Measurements from ENCODE around the gene TPCN1. TPM values are rescaled to one million over a fixed set of nuclear protein-coding genes. Genes with fewer than 3 reads are reported as not detected.

The TPCN1 gene
- polyA plus RNA-seq, 1 experiment: 31.9 TPM

- CTCF ChIA-PET: no interaction called here
- no peak for DNase-seq (ENCODE audit: low read depth)
- TF ChIP-seq, protein P1, sequence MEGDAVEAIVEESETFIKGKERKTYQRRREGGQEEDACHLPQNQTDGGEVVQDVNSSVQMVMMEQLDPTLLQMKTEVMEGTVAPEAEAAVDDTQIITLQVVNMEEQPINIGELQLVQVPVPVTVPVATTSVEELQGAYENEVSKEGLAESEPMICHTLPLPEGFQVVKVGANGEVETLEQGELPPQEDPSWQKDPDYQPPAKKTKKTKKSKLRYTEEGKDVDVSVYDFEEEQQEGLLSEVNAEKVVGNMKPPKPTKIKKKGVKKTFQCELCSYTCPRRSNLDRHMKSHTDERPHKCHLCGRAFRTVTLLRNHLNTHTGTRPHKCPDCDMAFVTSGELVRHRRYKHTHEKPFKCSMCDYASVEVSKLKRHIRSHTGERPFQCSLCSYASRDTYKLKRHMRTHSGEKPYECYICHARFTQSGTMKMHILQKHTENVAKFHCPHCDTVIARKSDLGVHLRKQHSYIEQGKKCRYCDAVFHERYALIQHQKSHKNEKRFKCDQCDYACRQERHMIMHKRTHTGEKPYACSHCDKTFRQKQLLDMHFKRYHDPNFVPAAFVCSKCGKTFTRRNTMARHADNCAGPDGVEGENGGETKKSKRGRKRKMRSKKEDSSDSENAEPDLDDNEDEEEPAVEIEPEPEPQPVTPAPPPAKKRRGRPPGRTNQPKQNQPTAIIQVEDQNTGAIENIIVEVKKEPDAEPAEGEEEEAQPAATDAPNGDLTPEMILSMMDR (IDR thresholded peaks at IDR 0.05; ENCODE audit: insufficient read depth, low read depth, low read length): no peak
- POLR2A ChIA-PET: no interaction called here
- no peaks in the 10 kb centered on the region for H3K27me3 ChIP-seq (ENCODE audit: control insufficient read depth, insufficient read depth, low read length)
- no peak overlapping the region for H3K4me3 ChIP-seq (ENCODE audit: low read depth, low read length)
- peaks cover 6% of the 10 kb centered on the region for H3K36me3 ChIP-seq (ENCODE audit: control insufficient read depth, insufficient read depth, low read length)
Measured at GRCh38 chr12:113253532-113254285, 32.4 kb downstream of the TPCN1 start.

GRCh38 chr12:113254298-113254697 lies 33.0 kb downstream of the TPCN1 start:
- Histone ChIP-seq H3K27me3 (ENCODE audit: control insufficient read depth, insufficient read depth, low read length) (no peaks in the 10 kb centered on the region), H3K4me3 (ENCODE audit: low read depth, low read length) (no peak overlapping the region), H3K36me3 (ENCODE audit: control insufficient read depth, insufficient read depth, low read length) (peaks cover 3% of the 10 kb centered on the region)
- TF ChIP-seq, protein P1 (IDR thresholded peaks at IDR 0.05; ENCODE audit: insufficient read depth, low read depth, low read length): no peak
- ChIA-PET POLR2A (no interaction called here), CTCF (no interaction called here)
- no peak for DNase-seq (ENCODE audit: low read depth)

GRCh38 chr12:113257564-113257963 lies 36.3 kb downstream of the TPCN1 start:
- ChIA-PET POLR2A (no interaction called here), CTCF (interaction anchor here (0.9 kb wide), 1 partner anchor 71 kb away, joined by 3 read pairs; no protein-coding TSS in a partner anchor)
- DNase-seq (ENCODE audit: low read depth): no peak
- H3K27me3 ChIP-seq (ENCODE audit: control insufficient read depth, insufficient read depth, low read length): no peaks in the 10 kb centered on the region
- no peaks in the 10 kb centered on the region for H3K36me3 ChIP-seq (ENCODE audit: control insufficient read depth, insufficient read depth, low read length)
- TF ChIP-seq, protein P1 (IDR thresholded peaks at IDR 0.05; ENCODE audit: insufficient read depth, low read depth, low read length): no peak
- no peak overlapping the region for H3K4me3 ChIP-seq (ENCODE audit: low read depth, low read length)

DNA sequence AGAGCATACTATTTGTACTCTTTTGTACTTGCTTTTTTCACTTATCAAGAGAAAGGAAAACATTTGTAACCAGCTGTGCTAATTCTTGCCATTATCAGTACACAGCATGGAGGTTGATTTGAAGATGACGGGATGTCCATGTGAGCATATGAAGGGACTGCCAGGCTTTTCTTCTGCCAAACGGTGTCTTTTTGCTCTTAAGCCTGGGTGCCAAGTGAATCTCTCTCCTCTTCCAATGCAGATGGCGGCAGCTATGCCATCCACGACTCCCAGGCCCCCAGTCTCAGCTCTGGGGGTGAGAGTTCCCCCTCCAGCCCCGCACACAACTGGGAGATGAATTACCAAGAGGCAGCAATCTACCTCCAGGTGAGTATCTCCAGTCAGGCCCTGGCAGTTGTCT lies 38.9 kb downstream of the TPCN1 start:
- TF ChIP-seq, protein P1 (IDR thresholded peaks at IDR 0.05; ENCODE audit: insufficient read depth, low read depth, low read length): no peak
- Histone ChIP-seq H3K36me3 (ENCODE audit: control insufficient read depth, insufficient read depth, low read length) (peaks cover under 1% of the 10 kb centered on the region; the same call in 1 of the 2 replicates), H3K27me3 (ENCODE audit: control insufficient read depth, insufficient read depth, low read length) (no peaks in the 10 kb centered on the region), H3K4me3 (ENCODE audit: low read depth, low read length) (no peak overlapping the region)
- POLR2A ChIA-PET: no interaction called here
- DNase-seq (ENCODE audit: low read depth): no peak
- CTCF ChIA-PET: interaction anchor here (0.6 to 1.6 kb wide), 5 partner anchors 9 to 37 kb away, joined by 3 to 4 read pairs (median 3); no protein-coding TSS in a partner anchor

- CTCF ChIA-PET: interaction anchor here (0.6 to 1.6 kb wide), 8 partner anchors 8 to 1916 kb away, joined by 3 to 4 read pairs (median 4); no protein-coding TSS in a partner anchor
- H3K36me3 ChIP-seq (ENCODE audit: control insufficient read depth, insufficient read depth, low read length): peaks cover 1% of the 10 kb centered on the region; the same call in 1 of the 2 replicates
- no peaks in the 10 kb centered on the region for H3K27me3 ChIP-seq (ENCODE audit: control insufficient read depth, insufficient read depth, low read length)
- POLR2A ChIA-PET: no interaction called here
- no peak for DNase-seq (ENCODE audit: low read depth)
- TF ChIP-seq, protein P1 (IDR thresholded peaks at IDR 0.05; ENCODE audit: insufficient read depth, low read depth, low read length): no peak
- no peak overlapping the region for H3K4me3 ChIP-seq (ENCODE audit: low read depth, low read length)
Measured at GRCh38 chr12:113260636-113261300, 39.5 kb downstream of the TPCN1 start.

Measured in BJ (cell line).